ENCODE data around the gene FARP1. TPM values are rescaled to one million over a fixed set of nuclear protein-coding genes. Genes with fewer than 3 reads are reported as not detected.
"Not testable (repeated sequence)": the region's sequence is repeated elsewhere in the genome, so short reads cannot be mapped to it uniquely, and the experiment has no call there.

The FARP1 gene
- total RNA-seq, 3 donors from 2014 or later, result 0.45 to 0.86 (median 0.63) TPM

DNA sequence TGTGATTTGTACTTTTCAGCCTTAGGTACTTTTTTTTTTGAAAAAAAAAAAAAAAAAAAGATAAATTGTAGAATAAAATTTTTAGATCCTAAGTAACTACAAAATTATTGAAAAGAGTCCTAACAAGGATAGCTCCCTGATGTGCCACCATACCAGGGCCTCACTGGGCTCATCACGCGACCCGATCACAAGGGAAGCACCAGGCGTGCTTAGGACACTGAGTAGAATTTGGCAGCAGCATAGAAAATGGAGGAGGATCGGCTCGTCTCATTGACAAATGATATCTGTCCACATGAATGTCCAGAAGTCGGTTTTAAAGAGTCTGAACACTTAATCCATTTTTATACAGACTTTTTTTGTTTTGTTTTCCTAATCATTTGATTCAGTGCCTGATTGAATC is 255.0 kb downstream of the FARP1 start:
- ATAC-seq (no peak), DNase-seq (no peak)
- peaks cover 21% of the 10 kb centered on the region for H3K27me3 Mint-ChIP-seq (ENCODE audit: low read depth)
- H3K9me3 Mint-ChIP-seq, result no peaks in the 10 kb centered on the region
- H3K36me3 Mint-ChIP-seq (ENCODE audit: insufficient read depth), result no peaks in the 10 kb centered on the region
- H3K4me1 Mint-ChIP-seq (ENCODE audit: low read depth), result no peaks in the 10 kb centered on the region
- no peak overlapping the region for H3K4me3 Mint-ChIP-seq

DNA sequence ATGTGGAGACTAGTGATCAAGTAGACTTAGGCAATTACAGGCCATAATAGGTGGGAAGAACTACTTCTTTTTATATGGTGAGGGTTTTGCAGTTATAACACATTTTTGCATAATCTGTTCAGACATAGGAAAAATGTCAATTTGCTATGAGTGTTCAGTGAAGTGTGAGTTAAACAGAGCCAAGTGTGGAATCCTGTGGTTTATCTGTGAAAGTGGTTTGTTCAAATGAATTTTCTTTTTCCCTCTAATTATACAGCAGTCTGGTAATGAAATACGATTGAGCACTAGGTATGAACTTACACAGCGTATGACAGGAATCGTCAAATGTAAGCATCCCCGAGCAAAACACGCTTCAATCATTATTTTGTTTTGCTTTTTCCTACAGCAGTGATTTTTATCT is 255.7 kb downstream of the FARP1 start:
- no peak for ATAC-seq
- no peaks in the 10 kb centered on the region for H3K4me1 Mint-ChIP-seq (ENCODE audit: low read depth)

DNA sequence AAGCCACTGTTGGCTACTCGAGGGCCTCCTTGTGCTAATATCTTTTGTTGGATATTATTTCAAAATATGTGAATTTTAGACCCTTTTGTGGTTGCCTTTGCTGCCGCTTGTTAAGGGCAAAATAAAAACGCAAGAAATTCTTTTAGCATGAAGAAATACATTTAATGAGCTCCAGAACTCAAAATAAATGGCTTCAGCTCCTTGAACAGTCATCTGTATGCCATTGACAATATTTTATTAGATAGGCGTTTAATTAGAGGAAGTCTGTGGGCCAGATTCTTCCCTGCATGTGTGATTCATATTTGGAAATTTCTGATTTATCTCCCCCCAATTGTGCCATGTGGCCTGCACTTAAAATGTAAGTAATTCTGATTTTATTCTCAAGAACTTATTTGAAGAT is 256.9 kb downstream of the FARP1 start:
- Mint-ChIP-seq H3K36me3 (ENCODE audit: insufficient read depth) (no peaks in the 10 kb centered on the region), H3K9me3 (no peaks in the 10 kb centered on the region), H3K4me3 (no peak overlapping the region), H3K4me1 (ENCODE audit: low read depth) (no peaks in the 10 kb centered on the region), H3K27me3 (ENCODE audit: low read depth) (peaks cover 20% of the 10 kb centered on the region)
- no peak for ATAC-seq
- no peak for DNase-seq

More for the DNA sequence above, 255.7 kb downstream of the FARP1 start:
- peaks cover 20% of the 10 kb centered on the region for H3K27me3 Mint-ChIP-seq (ENCODE audit: low read depth)
- H3K4me3 Mint-ChIP-seq, result no peak overlapping the region
- no peaks in the 10 kb centered on the region for H3K36me3 Mint-ChIP-seq (ENCODE audit: insufficient read depth)
- no peak for DNase-seq
- no peaks in the 10 kb centered on the region for H3K9me3 Mint-ChIP-seq

DNA sequence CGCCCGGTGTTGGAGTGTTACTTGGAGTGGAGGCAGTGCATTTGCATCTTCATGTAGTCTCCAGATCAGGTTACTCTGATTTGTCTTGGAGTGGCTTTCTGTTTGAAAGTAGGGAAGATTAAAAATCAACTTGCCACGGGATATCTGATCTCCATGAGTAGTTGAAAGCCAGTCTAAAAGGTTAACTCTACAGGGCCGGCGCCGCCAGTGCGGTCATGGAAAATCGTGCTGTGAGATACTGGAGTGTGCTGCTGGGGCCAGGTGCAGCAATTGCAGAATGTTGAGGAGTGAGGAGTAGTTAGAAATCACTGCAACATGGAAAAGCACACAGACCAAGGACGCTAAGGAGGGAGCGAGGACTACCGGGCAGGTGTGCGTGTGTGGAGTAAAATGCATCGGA is 259.0 kb downstream of the FARP1 start:
- no peaks in the 10 kb centered on the region for H3K36me3 Mint-ChIP-seq (ENCODE audit: insufficient read depth)

DNA sequence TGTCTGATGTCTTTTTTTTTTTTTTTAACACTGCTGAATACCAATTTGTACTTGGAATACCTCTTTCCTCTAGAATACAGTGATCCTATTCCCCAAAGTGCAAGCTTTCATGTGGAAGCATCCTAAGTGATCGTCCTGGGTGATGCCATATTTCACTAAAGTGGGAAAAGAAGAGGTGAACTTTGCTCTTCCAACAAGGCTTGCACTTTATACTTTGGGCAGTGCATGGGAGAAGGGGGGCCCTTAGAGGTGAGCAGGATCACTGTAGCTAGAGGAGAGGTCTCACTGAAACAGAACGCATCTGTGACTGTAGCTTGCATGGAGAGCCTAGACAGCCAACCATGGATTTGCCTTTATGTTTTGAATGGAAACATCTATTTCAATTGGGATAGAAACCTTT is 260.2 kb downstream of the FARP1 start:
- Mint-ChIP-seq H3K27me3 (ENCODE audit: low read depth) (peaks cover 10% of the 10 kb centered on the region), H3K4me1 (ENCODE audit: low read depth) (peaks cover 2% of the 10 kb centered on the region), H3K4me3 (no peak overlapping the region), H3K36me3 (ENCODE audit: insufficient read depth) (no peaks in the 10 kb centered on the region), H3K9me3 (no peaks in the 10 kb centered on the region)
- ATAC-seq (no peak), DNase-seq (no peak)

More for the DNA sequence above, 259.0 kb downstream of the FARP1 start:
- no peak for DNase-seq
- no peak for ATAC-seq
- Mint-ChIP-seq H3K4me3 (no peak overlapping the region), H3K27me3 (ENCODE audit: low read depth) (peaks cover 16% of the 10 kb centered on the region), H3K9me3 (no peaks in the 10 kb centered on the region), H3K4me1 (ENCODE audit: low read depth) (peaks cover 2% of the 10 kb centered on the region)

DNA sequence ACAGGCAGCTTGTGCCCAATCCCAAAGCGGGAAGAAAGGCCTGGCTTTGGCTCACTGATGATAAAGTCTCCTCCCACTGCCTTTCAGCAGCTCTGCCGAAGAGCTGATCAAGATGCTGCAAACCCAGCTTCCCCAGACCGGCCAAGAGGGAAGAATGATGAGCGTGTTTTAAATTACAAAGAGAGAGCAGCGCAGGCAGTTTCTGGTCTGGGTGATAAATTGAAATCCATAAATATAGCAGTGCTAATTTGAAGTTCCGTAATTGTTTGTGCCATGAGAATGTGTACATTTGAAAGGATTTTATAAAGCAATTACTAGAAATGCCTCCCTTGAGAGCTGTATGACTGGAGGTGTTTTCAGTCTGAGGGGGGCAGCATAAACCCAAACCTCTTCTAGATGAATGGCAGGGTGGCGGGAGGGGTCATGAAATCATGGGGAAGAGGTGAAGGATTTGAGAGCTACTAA is 262.2 kb downstream of the FARP1 start:
- no peaks in the 10 kb centered on the region for H3K36me3 Mint-ChIP-seq (ENCODE audit: insufficient read depth)
- peaks cover 2% of the 10 kb centered on the region for H3K4me1 Mint-ChIP-seq (ENCODE audit: low read depth)

DNA sequence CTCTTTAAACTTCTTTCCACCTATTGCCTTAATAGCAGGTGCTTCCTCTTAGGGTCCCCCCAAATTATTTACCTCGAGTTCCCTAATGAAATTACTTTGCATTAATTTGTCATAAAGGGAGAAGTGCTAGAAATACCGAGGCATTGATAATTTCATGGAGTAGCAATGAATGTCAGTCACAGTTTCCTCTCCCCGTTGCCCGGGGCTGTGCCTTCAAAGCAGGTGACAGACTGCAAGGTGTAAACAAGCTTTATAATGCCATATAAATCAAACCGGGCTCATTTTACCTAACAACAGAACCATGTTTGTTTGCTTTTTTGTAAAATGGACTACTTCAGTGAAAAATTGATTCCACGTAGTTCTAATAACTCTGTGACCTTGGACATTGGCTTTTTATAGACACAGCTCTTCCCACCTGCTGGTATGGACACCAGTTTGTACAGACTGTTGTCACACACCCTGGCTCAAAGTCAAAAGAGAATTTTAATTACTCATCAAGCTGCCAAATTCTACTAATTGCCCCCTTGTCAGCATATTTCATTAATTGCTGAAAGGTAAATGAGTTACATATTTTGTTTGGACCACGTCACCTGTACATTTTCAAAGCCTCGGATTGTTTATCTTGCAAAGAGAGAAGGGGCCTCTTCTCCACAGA is 262.9 kb downstream of the FARP1 start:
- Mint-ChIP-seq H3K9me3 (no peaks in the 10 kb centered on the region), H3K27me3 (ENCODE audit: low read depth) (peaks cover 10% of the 10 kb centered on the region), H3K4me3 (no peak overlapping the region), H3K4me1 (ENCODE audit: low read depth) (peaks cover 2% of the 10 kb centered on the region), H3K36me3 (ENCODE audit: insufficient read depth) (no peaks in the 10 kb centered on the region)
- DNase-seq (no peak), ATAC-seq (no peak)

More for the DNA sequence above, 262.2 kb downstream of the FARP1 start:
- H3K9me3 Mint-ChIP-seq, result no peaks in the 10 kb centered on the region
- DNase-seq, result no peak
- no peak overlapping the region for H3K4me3 Mint-ChIP-seq
- ATAC-seq, result no peak
- H3K27me3 Mint-ChIP-seq (ENCODE audit: low read depth), result peaks cover 10% of the 10 kb centered on the region

DNA sequence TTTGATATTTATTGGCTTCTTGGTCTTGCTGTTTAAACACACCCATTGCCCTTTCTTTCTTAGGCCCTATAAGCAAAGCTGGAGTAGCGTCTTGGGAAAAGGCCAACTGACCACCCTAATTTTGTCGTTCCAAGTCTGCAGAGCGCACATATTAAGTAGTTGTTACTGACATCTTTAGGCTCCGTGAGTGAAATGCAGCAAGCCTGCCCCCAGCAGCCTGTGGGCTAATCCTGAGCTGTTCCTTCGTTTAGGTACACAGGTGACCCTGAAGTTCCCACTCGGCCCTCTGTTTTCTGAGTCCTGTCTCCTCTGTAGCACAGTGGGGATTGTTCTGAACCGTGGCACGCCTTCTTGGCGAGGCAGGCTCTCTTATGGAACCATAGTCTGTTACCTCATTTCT is 263.5 kb downstream of the FARP1 start:
- Mint-ChIP-seq H3K36me3 (ENCODE audit: insufficient read depth) (no peaks in the 10 kb centered on the region), H3K4me1 (ENCODE audit: low read depth) (peaks cover 2% of the 10 kb centered on the region), H3K27me3 (ENCODE audit: low read depth) (peaks cover 9% of the 10 kb centered on the region), H3K4me3 (no peak overlapping the region), H3K9me3 (no peaks in the 10 kb centered on the region)
- ATAC-seq (no peak), DNase-seq (no peak)

DNA sequence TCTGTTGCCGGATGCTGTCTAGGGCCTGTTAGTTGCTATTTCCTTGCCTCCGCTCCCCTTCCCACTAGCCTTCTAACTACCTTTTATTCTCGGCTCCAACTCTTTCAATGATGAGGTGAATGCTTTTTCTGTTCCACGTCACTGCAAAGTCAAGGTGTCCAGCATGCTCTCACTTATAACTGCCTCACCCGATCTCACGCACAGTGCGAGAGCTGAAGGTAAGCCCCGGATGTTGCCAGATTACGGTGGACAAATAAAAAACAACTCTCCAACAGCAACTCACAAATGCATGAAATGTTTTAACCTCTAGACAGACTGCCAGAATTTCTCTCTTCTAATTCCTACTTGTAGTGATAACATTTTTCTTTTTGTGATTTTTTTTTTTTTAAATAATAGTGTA is 264.1 kb downstream of the FARP1 start:
- Mint-ChIP-seq H3K9me3 (no peaks in the 10 kb centered on the region), H3K4me1 (ENCODE audit: low read depth) (peaks cover 8% of the 10 kb centered on the region), H3K36me3 (ENCODE audit: insufficient read depth) (no peaks in the 10 kb centered on the region), H3K27me3 (ENCODE audit: low read depth) (peaks cover 9% of the 10 kb centered on the region), H3K4me3 (no peak overlapping the region)
- DNase-seq, result no peak
- no peak for ATAC-seq

DNA sequence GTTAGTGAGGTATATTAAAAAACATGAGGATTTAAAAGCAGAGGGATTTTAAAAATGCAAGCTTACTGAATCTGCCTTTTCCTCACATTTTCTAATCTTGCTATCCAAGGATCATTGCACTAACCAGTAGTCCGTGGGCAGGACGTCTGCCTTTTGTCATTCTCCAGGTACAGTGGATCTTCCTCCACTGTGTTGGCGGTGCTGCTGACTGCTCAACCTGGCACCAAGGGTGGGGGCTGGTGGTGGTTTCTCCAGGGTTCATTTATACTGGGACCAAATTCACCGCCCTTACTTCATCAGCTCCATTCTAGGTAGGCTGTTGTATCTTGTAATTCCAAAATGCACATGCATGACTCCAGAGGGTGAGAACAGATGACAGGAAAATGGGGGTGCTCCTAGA is 264.7 kb downstream of the FARP1 start:
- no peaks in the 10 kb centered on the region for H3K9me3 Mint-ChIP-seq
- H3K27me3 Mint-ChIP-seq (ENCODE audit: low read depth), result peaks cover 9% of the 10 kb centered on the region
- H3K4me1 Mint-ChIP-seq (ENCODE audit: low read depth), result peaks cover 13% of the 10 kb centered on the region
- ATAC-seq (no peak), DNase-seq (no peak)
- H3K36me3 Mint-ChIP-seq (ENCODE audit: insufficient read depth), result no peaks in the 10 kb centered on the region
- no peak overlapping the region for H3K4me3 Mint-ChIP-seq

DNA sequence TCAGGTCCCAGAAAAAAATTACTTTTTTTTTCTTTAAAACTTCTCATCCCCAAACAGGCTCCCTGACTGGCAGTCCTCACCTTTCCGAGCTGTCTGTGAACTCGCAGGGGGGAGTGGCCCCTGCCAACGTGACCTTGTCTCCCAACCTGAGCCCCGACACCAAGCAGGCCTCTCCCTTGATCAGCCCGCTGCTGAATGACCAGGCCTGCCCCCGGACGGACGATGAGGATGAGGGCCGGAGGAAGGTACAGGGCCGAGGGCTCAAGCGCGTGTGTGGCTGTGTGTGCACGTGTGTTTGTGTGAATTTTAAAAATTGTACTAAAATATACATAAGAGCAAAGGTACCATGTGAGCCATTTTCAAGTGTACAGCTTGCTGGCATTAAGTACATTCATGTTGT is 266.4 kb downstream of the FARP1 start:
- Mint-ChIP-seq H3K9me3 (no peaks in the 10 kb centered on the region), H3K4me1 (ENCODE audit: low read depth) (peaks cover 13% of the 10 kb centered on the region), H3K36me3 (ENCODE audit: insufficient read depth) (no peaks in the 10 kb centered on the region), H3K27me3 (ENCODE audit: low read depth) (peaks cover 9% of the 10 kb centered on the region), H3K4me3 (no peak overlapping the region)
- ATAC-seq (no peak), DNase-seq (no peak)

DNA sequence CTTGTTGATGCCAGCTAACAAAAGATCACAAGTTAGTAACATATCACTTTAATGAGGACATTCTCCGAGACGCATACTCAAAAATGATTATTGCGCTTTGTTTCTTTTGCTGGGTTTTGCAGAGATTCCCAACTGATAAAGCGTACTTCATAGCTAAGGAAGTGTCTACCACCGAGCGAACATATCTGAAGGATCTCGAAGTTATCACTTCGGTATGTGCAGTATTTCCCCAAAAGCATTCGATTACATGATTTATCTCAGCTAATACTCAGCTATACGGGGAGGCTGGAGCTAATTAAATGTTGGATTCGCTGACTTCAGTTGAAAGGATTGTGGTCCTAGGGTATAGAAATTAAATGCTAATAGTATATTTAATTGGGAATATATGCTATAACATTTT is 267.7 kb downstream of the FARP1 start:
- Mint-ChIP-seq H3K36me3 (ENCODE audit: insufficient read depth) (no peaks in the 10 kb centered on the region), H3K4me3 (no peak overlapping the region), H3K9me3 (no peaks in the 10 kb centered on the region), H3K27me3 (ENCODE audit: low read depth) (peaks cover 7% of the 10 kb centered on the region), H3K4me1 (ENCODE audit: low read depth) (peaks cover 11% of the 10 kb centered on the region)
- DNase-seq (no peak), ATAC-seq (no peak)

DNA sequence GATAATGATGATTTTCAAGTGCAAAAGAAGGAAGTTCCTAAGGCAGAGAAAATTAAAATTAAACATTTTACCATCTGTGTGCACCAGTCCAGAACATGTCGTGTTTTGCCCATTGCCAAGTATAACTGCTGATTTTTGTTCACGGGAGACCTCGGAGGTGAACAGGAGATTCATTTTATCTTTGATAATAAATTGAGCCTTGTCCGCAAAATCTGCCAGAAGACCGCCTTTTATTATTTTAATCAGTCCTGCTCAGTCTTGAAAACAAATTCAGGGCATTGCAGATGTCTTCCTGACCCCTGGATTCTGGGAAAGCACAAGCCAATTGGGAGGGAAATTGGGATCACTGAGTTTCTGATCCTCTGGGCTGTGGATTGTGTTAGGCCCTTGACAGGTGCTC is 268.1 kb downstream of the FARP1 start:
- no peaks in the 10 kb centered on the region for H3K9me3 Mint-ChIP-seq
- H3K4me1 Mint-ChIP-seq (ENCODE audit: low read depth), result peaks cover 11% of the 10 kb centered on the region

DNA sequence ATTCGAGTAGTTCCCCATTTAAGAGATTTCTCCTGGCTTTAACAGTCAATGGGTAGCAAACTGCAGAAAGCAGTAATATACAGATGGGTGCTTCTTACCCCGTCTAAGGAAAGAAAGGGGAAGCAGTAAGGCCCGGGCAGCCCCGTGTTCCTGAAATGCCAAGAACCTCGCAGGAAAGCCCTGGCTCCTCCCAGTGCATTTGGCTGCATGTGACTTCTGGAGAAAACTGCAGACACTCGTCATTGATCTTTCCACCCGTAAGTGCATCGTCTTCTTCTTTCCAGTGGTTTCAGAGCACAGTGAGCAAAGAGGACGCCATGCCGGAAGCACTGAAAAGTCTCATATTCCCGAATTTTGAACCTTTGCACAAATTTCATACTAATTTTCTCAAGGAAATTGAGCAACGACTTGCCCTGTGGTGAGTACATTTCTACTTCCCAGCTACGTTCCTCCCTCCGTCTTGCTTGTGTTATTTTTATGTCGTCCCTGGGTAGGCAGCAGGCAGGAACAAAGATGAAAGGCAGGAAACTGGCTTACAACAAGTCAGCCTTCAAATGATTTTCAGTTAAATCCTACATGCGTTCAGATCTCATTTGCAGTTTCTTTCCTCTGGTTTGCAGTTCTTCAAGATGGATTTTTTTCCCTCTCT is 268.8 kb downstream of the FARP1 start:
- Mint-ChIP-seq H3K36me3 (ENCODE audit: insufficient read depth) (no peaks in the 10 kb centered on the region), H3K4me3 (peak overlapping the region; percentile 62), H3K9me3 (peaks cover under 1% of the 10 kb centered on the region), H3K4me1 (ENCODE audit: low read depth) (peaks cover 11% of the 10 kb centered on the region), H3K27me3 (ENCODE audit: low read depth) (peaks cover 9% of the 10 kb centered on the region)
- DNase-seq, result no peak
- ATAC-seq, result no peak

More for the DNA sequence above, 268.1 kb downstream of the FARP1 start:
- DNase-seq (no peak), ATAC-seq (no peak)
- H3K4me3 Mint-ChIP-seq, result no peak overlapping the region
- H3K27me3 Mint-ChIP-seq (ENCODE audit: low read depth), result peaks cover 9% of the 10 kb centered on the region
- no peaks in the 10 kb centered on the region for H3K36me3 Mint-ChIP-seq (ENCODE audit: insufficient read depth)

DNA sequence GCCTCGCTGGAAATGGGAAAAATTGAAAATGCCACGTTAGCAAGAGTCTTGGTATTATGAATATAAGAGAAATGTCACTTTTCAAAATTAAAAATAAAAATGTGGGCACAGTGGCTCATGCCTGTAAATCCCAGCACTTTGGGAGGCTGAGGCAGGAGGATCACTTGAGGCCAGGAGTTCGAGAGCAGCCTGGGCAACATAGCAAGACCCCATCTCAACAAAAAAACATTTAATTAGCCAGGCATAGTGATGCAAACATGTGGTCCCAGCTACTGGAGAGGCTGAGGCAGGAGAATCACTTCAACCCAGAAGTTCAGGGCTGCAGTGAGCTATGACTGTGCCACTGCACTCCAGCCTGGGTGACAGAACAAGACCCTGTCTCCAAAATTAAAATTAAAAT is 270.4 kb downstream of the FARP1 start:
- peaks cover 11% of the 10 kb centered on the region for H3K27me3 Mint-ChIP-seq (ENCODE audit: low read depth)
- not testable (repeated sequence) for H3K4me3 Mint-ChIP-seq; H3K36me3 Mint-ChIP-seq (ENCODE audit: insufficient read depth)

More for the DNA sequence above, 270.4 kb downstream of the FARP1 start:
- H3K9me3 Mint-ChIP-seq, ATAC-seq, DNase-seq: not testable (repeated sequence)
- peaks cover 11% of the 10 kb centered on the region for H3K4me1 Mint-ChIP-seq (ENCODE audit: low read depth)

All from activated T-cell treated with anti-CD3 and anti-CD28 coated beads, Interleukin-2, amount 50 U/mL, for 4 hours (primary cell).